H9 (cell line): ENCODE data around the gene GSE1. TPM values are rescaled to one million over a fixed set of nuclear protein-coding genes. Genes with fewer than 3 reads are reported as not detected.
A peak's percentile ranks its signal among the peaks of the same experiment; 100 is the strongest.

Experiments used
- DNase-seq: peaks from one replicate; pipeline ENCODE4 v3.0.0-alpha.2; 2017
- H2AFZ ChIP-seq: one replicate; pipeline ENCODE4 v1.6.1; 2013; ENCODE audit warnings: mild to moderate bottlenecking, low read length, control low read depth, moderate library complexity
- H2AK5ac ChIP-seq: 2 replicates; pipeline ENCODE4 v1.6.1; 2013; ENCODE audit warnings: low read length, control low read depth, mixed read lengths; ENCODE audit not compliant: insufficient read length
- H2BK120ac ChIP-seq: one replicate; pipeline ENCODE4 v1.6.1; 2013; ENCODE audit warnings: low read depth, mild to moderate bottlenecking, low read length, control low read depth, inconsistent platforms; ENCODE audit not compliant: poor library complexity, severe bottlenecking
- H2BK12ac ChIP-seq: 2 replicates; pipeline ENCODE4 v1.6.1; 2013; ENCODE audit warnings: low read length, control low read depth, mixed read lengths, low read depth; ENCODE audit not compliant: insufficient read length
- H2BK15ac ChIP-seq: 2 replicates; pipeline ENCODE4 v1.6.1; 2013; ENCODE audit warnings: low read depth, low read length, control low read depth
- H2BK20ac ChIP-seq: one replicate; pipeline ENCODE4 v1.6.1; 2013; ENCODE audit warnings: low read depth, mild to moderate bottlenecking, low read length, control low read depth, inconsistent platforms; ENCODE audit not compliant: poor library complexity, severe bottlenecking
- H2BK5ac ChIP-seq: 2 replicates; pipeline ENCODE4 v1.6.1; 2013; ENCODE audit warnings: low read length, control low read depth, mixed read lengths; ENCODE audit not compliant: insufficient read length
- H3K14ac ChIP-seq: 2 replicates; pipeline ENCODE4 v1.6.1; 2013; ENCODE audit warnings: low read length, control low read depth; ENCODE audit not compliant: insufficient read depth
- H3K18ac ChIP-seq: 2 replicates; pipeline ENCODE4 v1.6.1; 2013; ENCODE audit warnings: low read depth, mild to moderate bottlenecking, mixed read lengths, low read length, control low read depth; ENCODE audit not compliant: insufficient read length
- H3K23ac ChIP-seq: 2 replicates; pipeline ENCODE4 v1.6.1; 2013; ENCODE audit warnings: low read length, control low read depth, mixed read lengths, low read depth; ENCODE audit not compliant: insufficient read length
- H3K23me2 ChIP-seq: 2 replicates; pipeline ENCODE4 v1.6.1; 2013; ENCODE audit warnings: low read depth, mild to moderate bottlenecking, mixed read lengths, low read length, control low read depth; ENCODE audit not compliant: insufficient read length, poor library complexity, severe bottlenecking
- H3K27ac ChIP-seq: 2 replicates; pipeline ENCODE4 v1.5.1; 2013; ENCODE audit warnings: low read length, control low read depth, mixed read lengths, low read depth; ENCODE audit not compliant: insufficient read length
- H3K27me3 ChIP-seq: 2 replicates; pipeline ENCODE4 v1.6.1; 2013; ENCODE audit warnings: low read length, control low read depth, inconsistent platforms; ENCODE audit not compliant: insufficient read depth
- H3K4ac ChIP-seq: 2 replicates; pipeline ENCODE4 v1.6.1; 2013; ENCODE audit warnings: low read depth, mild to moderate bottlenecking, control low read depth, inconsistent platforms, low read length, moderate library complexity
- H3K4me1 ChIP-seq: 2 replicates; pipeline ENCODE4 v1.6.1; 2013; ENCODE audit warnings: low read length, control low read depth, inconsistent platforms; ENCODE audit not compliant: insufficient read depth
- H3K4me2 ChIP-seq: 2 replicates; pipeline ENCODE4 v1.6.1; 2013; ENCODE audit warnings: low read length, control low read depth, mixed read lengths; ENCODE audit not compliant: insufficient read length, insufficient read depth
- H3K56ac ChIP-seq: 2 replicates; pipeline ENCODE4 v1.6.1; 2013; ENCODE audit warnings: low read depth, mild to moderate bottlenecking, mixed read lengths, low read length, control low read depth; ENCODE audit not compliant: insufficient read length
- H3K79me1 ChIP-seq: 2 replicates; pipeline ENCODE4 v1.6.1; 2013; ENCODE audit warnings: low read depth, mild to moderate bottlenecking, moderate library complexity, low read length, control low read depth, inconsistent platforms; ENCODE audit not compliant: insufficient read depth, poor library complexity, severe bottlenecking
- H3K79me2 ChIP-seq: 2 replicates; pipeline ENCODE4 v1.6.1; 2013; ENCODE audit warnings: low read length, control low read depth, inconsistent platforms; ENCODE audit not compliant: insufficient read depth
- H3K9ac ChIP-seq: 2 replicates; pipeline ENCODE4 v1.6.1; 2013; ENCODE audit warnings: low read length, control low read depth, mixed read lengths; ENCODE audit not compliant: insufficient read length; ENCODE audit errors: extremely low read depth
- H3K9me3 ChIP-seq: one replicate; pipeline ENCODE4 v1.6.1; 2013; ENCODE audit warnings: low read depth, low read length, inconsistent platforms; ENCODE audit not compliant: control insufficient read depth
- H3T11ph ChIP-seq: one replicate; pipeline ENCODE4 v1.6.1; 2013; ENCODE audit warnings: mild to moderate bottlenecking, low read length, control low read depth, inconsistent platforms
- H4K20me1 ChIP-seq: one replicate; pipeline ENCODE4 v1.6.1; 2013; ENCODE audit not compliant: control insufficient read depth, insufficient read length, insufficient read depth
- H4K5ac ChIP-seq: 2 replicates; pipeline ENCODE4 v1.6.1; 2013; ENCODE audit warnings: low read depth, mild to moderate bottlenecking, mixed read lengths, low read length, control low read depth; ENCODE audit not compliant: insufficient read length
- H4K8ac ChIP-seq: replicated peaks from 2 replicates; pipeline ENCODE4 v1.6.1; 2013; ENCODE audit warnings: low read length, control low read depth, mixed read lengths, low read depth; ENCODE audit not compliant: insufficient read length
- H4K91ac ChIP-seq: 2 replicates; pipeline ENCODE4 v1.6.1; 2013; ENCODE audit warnings: low read depth, mild to moderate bottlenecking, moderate library complexity, mixed read lengths, low read length, control low read depth; ENCODE audit not compliant: insufficient read length
- H3K27ac Mint-ChIP-seq, 3 experiments: 2 replicates in 2 of 3; 3 replicates in 1 of 3; pipeline ENCODE4 v1.8.0; 2020 to 2021; ENCODE audit warnings: mixed read lengths in 3 of 3, mild to moderate bottlenecking in 1 of 3, moderate library complexity in 1 of 3
- H3K27me3 Mint-ChIP-seq: 2 replicates; pipeline ENCODE4 v1.8.0; 2021; ENCODE audit warnings: low read depth, mild to moderate bottlenecking, moderate library complexity, mixed read lengths
- H3K36me3 Mint-ChIP-seq, 3 experiments: 2 replicates in 2 of 3; 3 replicates in 1 of 3; pipeline ENCODE4 v1.8.0; 2020 to 2021; ENCODE audit warnings: low read depth in 3 of 3, mixed read lengths in 3 of 3; ENCODE audit not compliant: insufficient read depth in 1 of 3
- H3K4me1 Mint-ChIP-seq, 2 experiments: 2 replicates each; pipeline ENCODE4 v1.8.0; 2020; ENCODE audit warnings: mixed read lengths in 2 of 2
- H3K4me3 Mint-ChIP-seq, 2 experiments: 2 replicates in 1 of 2; 3 replicates in 1 of 2; pipeline ENCODE4 v1.8.0; 2020 to 2021; ENCODE audit warnings: mild to moderate bottlenecking in 2 of 2, mixed read lengths in 2 of 2, moderate library complexity in 1 of 2
- H3K9me3 Mint-ChIP-seq, 2 experiments: 2 replicates in 1 of 2; 3 replicates in 1 of 2; pipeline ENCODE4 v1.8.0; 2020; ENCODE audit warnings: mild to moderate bottlenecking in 2 of 2, mixed read lengths in 2 of 2, moderate library complexity in 1 of 2
- WGBS: extraction: QIAGEN DNeasy Blood & Tissue Kit; methylation state at CpG from one replicate; pipeline ENCODE4 v1.1.7; 2013; ENCODE audit warnings: missing lambda C conversion rate, low lambda C conversion rate, mixed read lengths; ENCODE audit not compliant: insufficient read length; ENCODE audit errors: extremely low coverage; 5-methylcytosine and 5-hydroxymethylcytosine counted together
- total RNA-seq: library from RNA; stranded (reverse); gene quantifications from 2 replicates; pipeline ENCODE4 v1.2.1, GENCODE V29; 2021
- TF ChIP-seq, protein P1 (sequence below): fragments of 200-600 bp; sonication (generic); conservative IDR thresholded peaks from 3 replicates; pipeline ENCODE4 v1.8.0; 2021; ENCODE audit warnings: antibody characterized with exemption, mild to moderate bottlenecking

The GSE1 gene
- total RNA-seq, 1 experiment from 2014 or later = 125 TPM

DNA sequence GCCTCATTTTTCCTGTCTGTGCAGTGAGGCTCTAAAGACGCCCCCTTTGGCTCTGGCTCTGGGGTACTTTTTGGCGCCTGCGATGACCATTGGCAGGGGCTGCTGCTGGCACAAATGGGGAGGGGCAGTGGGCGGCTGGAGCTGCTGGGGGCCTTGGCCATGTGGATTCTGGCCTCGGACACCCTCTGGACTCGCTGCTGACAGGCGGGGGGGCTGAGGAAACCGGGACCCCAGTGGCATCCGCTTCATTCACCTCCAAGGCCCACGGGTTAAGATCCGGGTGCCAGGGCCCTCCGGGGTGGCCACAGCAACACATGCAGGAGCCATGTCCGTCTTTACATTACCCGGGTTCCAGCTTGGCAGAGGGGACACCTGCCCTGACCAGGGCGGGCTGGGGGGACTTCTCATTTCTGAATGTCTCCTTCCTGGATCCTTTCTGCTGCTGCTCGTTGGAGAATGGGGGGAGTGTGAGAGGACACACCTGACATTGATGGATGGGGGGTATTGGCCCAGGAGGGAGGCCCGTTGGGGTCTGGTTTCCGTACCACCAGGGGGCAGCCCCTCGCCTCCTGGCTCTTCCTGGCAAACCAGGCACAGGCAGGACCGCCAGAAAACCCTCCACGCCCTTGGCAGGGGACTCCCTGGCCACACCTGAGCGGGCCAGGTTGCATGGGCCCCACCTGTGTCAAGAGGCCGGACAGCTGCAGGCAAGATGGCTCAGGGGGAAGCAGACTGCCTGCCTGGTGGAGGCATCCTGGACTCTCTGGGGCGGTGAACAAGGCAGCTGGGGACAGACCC lies 21.8 kb downstream of the GSE1 start:
- Histone ChIP-seq H3K4ac (no peak overlapping the region), H3K14ac (no peak overlapping the region; the same call in 1 of the 2 replicates), H3K27ac (no peak overlapping the region), H4K91ac (no peak overlapping the region), H3K79me2 (peaks cover 19% of the 10 kb centered on the region; the same call in 1 of the 2 replicates), H2AK5ac (no peak overlapping the region), H4K5ac (no peak overlapping the region), H2BK120ac (no peak overlapping the region), H2BK15ac (no peak overlapping the region), H3K4me2 (no peak overlapping the region), H2BK12ac (no peak overlapping the region), H2BK5ac (no peak overlapping the region), H3K23ac (no peak overlapping the region), H4K20me1 (peaks cover 4% of the 10 kb centered on the region), H3T11ph (no peak overlapping the region), H3K79me1 (no peaks in the 10 kb centered on the region), H4K8ac (no peak overlapping the region), H3K56ac (no peak overlapping the region), H3K27me3 (no peaks in the 10 kb centered on the region), H3K9me3 (no peaks in the 10 kb centered on the region), H2AFZ (no peak overlapping the region), H3K4me1 (no peaks in the 10 kb centered on the region), H3K18ac (no peak overlapping the region), H2BK20ac (no peak overlapping the region), H3K23me2 (no peaks in the 10 kb centered on the region), H3K9ac (no peak overlapping the region)
- Mint-ChIP-seq H3K4me1 (peaks cover 6 to 13% of the 10 kb centered on the region in 2 experiments; a peak in 3 of 4 replicates), H3K27me3 (no peaks in the 10 kb centered on the region), H3K36me3 (peaks cover 4 to 21% (median 14%) of the 10 kb centered on the region in 3 experiments), H3K4me3 (no peak overlapping the region), H3K27ac (peak overlapping the region in 1 of 3 experiments; percentile 32; a peak in 2 of 7 replicates), H3K9me3 (peaks cover 0 to 2% of the 10 kb centered on the region in 2 experiments; a peak in 3 of 5 replicates)
- TF ChIP-seq, protein P1, sequence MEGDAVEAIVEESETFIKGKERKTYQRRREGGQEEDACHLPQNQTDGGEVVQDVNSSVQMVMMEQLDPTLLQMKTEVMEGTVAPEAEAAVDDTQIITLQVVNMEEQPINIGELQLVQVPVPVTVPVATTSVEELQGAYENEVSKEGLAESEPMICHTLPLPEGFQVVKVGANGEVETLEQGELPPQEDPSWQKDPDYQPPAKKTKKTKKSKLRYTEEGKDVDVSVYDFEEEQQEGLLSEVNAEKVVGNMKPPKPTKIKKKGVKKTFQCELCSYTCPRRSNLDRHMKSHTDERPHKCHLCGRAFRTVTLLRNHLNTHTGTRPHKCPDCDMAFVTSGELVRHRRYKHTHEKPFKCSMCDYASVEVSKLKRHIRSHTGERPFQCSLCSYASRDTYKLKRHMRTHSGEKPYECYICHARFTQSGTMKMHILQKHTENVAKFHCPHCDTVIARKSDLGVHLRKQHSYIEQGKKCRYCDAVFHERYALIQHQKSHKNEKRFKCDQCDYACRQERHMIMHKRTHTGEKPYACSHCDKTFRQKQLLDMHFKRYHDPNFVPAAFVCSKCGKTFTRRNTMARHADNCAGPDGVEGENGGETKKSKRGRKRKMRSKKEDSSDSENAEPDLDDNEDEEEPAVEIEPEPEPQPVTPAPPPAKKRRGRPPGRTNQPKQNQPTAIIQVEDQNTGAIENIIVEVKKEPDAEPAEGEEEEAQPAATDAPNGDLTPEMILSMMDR = peak; percentile 54
- WGBS = no CpG with 5 or more reads among the region's 24 CpGs
- DNase-seq = peak; percentile 52
